ENCODE results near the gene KANSL2.
"Not testable (repeated sequence)": the region's sequence is repeated elsewhere in the genome, so short reads cannot be mapped to it uniquely, and the experiment has no call there.

KANSL2 gene

DNA sequence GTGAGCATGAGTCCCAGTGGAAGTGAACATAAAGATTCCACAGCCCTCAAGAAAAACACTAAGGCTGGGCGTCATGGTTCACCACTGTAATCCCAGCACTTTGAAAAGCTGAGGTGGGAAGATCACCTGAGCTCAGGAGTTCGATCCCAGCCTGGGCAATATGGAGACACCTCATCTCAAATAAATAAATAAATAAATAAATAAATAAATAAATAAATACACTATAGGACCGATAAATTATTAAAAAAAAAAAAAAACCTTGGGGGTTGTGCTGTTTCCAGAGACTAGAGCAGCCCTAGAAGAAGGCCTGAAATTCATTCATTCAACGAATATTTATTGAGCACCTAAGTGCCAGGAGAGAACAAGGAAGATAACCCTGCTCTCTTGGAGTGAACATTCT is 1.5 kb upstream of the KANSL2 start:
- DNase-seq: no peak

DNA sequence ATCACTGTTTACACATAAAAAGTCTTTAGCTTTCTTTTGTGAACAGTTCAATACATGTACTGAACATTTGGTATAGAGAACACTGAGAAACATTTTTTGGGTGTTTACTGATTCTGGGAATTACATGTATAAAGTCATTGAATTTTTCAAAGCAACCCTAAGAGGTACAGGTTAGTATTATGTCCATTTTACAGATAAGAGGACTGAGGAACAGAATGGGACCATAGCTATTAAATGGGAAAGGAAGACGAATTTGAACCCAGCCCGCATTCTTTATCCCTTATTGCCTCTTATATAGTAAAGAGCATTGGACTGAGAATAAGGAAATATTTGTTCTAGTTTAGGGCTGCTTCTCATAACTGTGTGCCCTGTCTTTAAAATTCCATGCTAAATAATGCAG is 889 bp upstream of the KANSL2 start:
- no peak for DNase-seq

DNA sequence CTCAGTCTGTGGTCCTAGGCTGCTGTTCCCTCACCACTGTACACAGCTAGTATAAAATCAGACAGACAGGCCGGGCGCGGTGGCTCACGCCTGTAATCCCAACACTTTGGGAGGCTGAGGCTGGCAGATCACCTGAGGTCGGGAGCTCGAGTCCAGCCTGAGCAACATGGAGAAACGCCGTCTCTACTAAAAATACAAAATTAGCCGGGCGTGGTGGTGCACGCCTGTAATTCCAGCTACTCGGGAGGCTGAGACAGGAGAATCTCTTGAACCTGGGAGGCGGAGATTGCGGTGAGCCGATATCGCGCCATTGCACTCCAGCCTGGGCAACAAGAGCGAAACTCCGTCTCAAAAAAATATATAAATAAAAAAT is 481 bp upstream of the KANSL2 start:
- DNase-seq: not testable (repeated sequence)

DNA sequence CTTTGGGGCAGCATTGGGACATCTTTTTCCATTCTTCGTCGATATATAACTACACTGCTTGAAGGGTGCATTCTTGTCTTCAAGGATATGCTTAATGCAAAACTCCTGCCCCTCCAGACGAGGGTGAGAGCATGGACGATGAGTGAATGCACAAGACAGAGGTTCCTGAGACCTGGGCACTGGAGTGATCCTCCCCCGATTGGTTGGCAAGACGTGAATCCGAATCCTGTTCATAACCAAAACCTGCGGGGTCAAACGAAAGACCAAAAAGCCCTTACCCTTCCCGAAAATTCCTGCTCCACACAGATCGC is 684 bp downstream of the KANSL2 start:
- no peak for DNase-seq

DNA sequence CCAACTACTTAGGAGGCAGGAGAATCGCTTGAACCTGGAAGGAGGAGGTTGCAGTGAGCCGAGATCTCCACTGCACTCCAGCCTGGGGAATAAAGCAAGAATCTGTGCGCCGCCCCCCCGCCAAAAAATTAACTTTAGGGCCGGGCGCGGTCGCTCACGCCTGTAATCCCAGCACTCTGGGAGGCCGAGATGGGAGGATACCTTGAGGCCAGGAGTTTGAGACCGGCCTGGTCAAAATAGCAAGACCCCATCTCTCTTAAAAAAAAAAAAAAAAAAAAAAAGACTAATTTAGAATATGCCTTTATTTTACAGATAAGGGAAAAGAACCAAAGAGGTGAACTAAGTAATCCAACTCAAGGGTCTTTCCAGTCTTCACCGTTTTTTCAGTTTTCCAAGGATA is 1.2 kb downstream of the KANSL2 start:
- no peak for DNase-seq

DNA sequence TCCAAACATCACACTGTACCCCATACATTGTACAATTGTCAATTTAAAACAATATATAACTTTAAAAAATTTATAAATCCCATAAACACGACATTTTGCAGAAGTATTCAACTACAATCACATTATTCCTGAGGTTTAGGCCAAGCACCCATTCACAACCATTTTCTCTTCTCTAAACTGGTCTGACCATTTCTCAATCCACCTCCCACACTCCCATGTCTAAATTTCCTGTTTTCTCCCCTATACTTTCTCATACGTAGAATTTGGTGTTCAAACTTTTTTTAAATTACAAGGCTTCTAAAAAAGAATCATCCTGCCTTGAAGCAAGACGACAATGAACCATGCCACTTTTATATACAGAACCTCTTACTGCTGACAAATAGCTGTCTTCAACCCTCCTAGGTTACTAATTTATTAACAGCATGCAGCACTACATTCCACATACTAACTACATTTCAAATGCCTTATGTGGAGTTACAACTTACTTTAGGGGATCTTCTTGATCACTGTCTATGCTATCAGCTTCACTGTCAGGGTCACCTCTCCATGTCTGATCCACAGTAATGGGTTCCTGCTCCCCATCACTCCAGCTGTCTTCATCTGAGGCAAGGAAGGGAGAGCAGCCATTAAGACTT is 3.4 kb downstream of the KANSL2 start:
- DNase-seq: no peak

DNA sequence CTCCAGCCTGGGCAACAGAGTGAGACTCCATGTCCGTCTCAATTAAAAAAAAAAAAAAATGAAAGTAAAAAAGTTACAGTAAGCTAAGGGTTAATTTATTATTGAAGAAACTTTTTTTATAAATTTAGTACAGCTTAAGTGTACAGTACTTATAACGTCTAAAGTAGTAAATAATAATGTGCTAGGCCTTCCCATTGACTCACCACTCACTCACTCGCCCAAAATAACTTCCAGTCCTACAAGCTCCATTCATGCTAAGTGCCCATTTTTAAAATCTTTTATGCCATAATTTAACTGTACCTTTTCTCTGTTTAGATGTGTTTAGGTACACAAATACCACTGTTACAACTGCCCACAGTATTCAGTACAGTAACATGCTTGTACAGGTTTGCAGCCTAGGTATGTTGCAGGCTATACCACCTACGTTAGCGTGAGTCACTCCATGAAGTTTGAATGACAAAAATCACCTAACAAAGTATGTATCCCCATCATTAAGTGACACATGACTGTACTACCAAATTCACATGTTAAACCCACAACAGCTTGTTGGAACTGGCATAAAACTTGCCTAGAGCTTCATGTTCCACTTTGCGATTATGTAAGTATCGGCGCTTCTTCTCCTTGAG is 10.7 kb downstream of the KANSL2 start:
- no peak for DNase-seq

DNA sequence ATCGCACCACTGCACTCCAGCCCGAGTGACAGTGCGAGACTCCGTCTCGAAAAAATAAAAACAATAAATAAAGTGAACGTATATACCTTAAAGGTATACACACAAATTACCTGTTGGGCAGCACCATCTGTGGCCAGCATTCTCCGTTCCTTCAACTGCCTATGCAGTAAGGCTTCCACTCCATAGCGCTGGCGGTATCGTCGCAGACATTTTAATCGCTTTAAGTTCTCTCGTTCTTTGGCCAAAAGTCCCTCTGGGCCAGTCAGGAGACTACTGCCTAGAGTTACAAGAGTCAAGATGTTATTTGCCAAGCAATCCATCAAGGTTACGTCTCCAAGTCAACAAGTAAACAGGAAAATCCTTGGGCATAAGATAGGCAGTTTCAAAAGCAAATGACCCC is 13.0 kb downstream of the KANSL2 start:
- no peak for DNase-seq

DNA sequence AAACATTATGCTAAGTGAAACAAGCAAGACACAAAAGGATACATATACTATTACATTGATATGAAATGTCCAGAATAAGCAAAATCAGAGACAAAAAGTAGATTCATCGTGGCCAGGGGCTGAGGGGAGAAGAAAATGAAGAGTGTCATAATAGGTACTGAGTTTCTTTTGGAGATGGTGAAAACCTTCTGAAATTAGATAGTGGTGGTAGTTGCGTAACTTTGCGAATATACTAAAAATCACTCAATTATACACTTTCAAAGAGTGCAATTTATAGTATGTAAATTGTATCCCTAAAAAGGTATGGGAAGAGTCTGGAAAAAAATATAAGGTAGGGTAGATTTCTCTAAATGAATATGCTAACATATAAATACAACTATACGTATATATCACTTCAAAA is 22.2 kb downstream of the KANSL2 start:
- DNase-seq: no peak

DNA sequence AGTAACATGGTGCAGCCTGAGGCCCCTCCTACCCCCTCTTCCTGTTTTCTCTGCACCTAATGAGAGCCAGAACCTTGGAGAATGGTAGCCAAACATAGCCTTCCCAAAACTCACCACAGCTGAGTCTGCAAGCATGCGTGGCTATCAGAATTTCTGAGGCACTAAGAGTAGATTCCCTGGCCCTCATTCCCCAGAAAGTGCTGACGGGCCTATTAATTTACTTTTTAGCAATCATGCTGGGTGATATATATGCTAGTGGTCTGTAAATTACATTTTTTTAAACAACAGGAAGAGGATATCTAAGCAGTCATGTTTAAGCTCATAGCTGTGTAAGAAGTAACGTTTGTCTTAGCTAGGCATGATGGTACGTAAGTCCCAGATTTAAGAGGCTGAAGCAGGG is 30.4 kb downstream of the KANSL2 start:
- no peak for DNase-seq

DNA sequence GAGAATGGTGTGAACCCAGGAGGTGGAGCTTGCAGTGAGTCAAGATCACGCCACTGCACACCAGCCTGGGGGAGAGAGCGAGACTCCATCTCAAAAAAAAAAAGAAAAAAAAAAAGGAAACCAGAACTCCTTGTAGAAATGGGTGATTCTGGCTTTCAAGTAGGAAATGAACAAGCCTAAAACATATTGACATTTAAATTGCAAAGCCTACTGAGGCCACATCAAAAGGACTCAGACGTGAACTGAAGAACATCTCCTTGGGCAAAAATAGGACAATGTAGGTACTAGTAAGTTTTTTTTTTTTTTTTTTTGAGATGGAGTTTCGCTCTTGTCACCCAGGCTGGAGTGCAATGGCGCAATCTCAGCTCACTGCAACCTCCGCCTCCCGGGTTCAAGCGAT is 36.7 kb downstream of the KANSL2 start:
- DNase-seq: not testable (repeated sequence)

DNA sequence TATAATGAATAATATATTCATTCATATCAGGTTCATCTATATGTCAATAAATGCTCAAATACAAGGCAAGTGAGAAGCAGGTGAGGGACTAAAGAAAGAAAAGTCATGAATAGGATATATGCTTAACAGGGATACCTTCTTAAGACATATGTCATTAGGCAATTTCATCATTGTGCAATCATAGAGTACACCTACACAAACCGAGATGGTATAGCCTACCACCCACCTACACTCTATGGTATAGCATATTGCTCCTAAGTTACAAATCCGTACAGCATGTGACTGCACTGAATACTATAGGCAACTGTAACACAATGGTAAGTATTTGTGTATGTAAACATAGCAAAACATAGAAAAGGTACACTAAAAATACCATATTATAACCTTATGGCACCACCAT is 39.0 kb downstream of the KANSL2 start:
- no peak for DNase-seq

DNA sequence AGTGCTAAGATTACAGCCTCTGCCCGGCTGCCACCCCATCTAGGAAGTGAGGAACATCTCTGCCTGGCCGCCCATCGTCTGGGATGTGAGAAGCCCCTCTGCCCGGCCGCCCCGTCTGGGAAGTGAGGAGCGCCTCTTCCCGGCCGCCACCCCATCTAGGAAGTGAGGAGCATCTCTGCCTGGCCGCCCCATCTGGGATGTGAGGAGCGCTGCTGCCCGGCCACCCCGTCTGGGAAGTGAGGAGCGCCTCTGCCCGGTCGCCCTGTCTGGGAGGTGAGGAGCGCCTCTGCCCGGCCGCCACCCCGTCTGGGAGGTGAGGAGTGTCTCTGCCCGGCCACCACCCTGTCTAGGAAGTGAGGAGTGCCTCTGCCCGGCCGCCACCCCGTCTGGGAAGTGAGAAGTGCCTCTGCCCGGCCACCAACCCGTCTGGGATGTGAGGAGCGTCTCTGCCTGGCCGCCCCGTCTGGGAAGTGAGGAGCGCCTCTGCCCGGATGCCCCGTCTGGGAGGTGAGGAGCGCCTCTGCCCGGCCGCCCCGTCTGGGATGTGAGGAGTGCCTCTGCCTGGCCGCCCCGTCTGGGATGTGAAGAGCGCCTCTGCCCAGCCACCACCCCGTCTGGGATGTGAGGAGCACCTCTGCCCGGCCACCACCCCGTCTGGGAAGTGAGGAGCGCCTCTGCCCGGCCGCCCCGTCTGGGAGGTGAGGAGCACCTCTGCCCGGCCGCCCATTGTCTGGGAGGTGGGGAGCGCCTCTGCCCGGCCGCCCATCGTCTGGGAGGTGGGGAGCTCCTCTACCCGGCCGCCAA is 40.1 kb downstream of the KANSL2 start:
- not testable (repeated sequence) for DNase-seq

DNA sequence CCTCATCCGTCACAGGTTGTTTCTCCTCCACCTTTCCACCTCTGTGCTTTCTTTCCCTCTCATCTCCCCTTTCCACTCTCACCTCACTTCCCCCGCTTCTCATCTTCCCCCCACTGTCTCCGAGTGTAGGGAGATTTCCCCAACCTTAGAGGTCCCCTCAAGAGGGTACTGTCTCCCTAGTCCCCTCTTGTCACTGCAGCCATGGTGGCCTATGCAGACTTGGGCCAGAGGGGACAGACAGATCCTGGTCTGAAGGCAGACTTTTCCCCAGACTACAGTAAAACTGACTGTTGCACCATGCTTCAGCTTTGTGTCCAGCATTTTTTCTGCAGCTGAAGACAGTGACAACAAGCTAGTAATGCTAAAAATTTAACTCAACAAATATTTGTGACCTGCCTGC is 41.2 kb downstream of the KANSL2 start:
- no peak for DNase-seq

DNA sequence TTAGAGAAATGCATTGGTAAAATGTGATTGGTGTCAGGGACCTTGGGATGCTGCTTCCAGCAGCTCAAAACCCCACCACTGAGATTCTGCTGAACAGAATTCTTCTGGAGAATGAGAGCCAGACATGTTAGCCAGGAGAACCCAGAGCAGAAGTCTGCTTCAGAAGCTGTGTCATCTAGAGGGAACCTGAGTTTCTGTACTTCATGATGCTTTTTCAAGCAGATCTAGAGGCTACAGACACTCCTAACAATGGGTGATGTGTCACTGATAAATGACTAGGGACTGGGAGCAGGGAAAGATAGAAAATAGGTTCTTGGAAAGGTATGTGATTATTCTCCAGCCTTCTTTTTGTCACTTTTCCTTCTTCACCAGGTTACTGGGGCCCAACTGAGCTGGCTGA is 41.6 kb downstream of the KANSL2 start:
- no peak for DNase-seq

DNA sequence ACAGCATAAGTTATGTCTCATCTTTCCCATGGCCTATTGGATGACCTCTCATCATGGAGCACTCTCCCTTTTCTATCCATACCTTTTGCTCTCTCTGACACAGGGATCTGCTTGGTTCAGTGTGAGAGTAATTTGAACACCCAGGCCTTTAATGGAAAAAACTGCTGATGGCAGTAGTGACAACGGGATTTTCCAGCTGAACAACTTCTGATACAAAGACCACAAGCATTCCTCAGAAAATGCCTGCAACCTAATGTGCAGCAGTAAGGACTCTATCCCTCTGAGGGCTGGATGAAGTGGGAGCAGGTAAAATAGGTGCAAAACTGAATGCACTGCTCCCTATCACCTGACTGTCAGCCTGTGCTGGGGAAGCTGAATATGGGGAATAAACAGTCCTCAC is 51.0 kb downstream of the KANSL2 start:
- no peak for DNase-seq

DNA sequence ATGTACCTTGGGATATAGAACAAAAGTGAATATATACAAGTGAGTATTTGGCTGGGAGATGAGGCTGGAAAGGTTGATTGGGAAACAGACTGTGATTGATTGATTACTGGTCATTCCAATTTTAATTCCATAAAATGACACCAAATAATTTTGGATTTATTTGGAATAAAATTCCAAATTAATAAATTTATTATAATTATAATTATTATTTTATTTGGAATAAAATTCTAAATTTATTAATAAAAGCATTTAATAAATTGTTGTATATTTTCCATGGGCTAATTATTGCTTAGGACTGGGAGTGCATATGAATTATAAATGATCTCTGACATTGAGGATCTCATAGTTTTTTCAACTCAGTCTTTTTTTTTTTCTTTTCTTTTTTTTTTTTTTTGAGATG is 51.7 kb downstream of the KANSL2 start:
- no peak for DNase-seq

DNA sequence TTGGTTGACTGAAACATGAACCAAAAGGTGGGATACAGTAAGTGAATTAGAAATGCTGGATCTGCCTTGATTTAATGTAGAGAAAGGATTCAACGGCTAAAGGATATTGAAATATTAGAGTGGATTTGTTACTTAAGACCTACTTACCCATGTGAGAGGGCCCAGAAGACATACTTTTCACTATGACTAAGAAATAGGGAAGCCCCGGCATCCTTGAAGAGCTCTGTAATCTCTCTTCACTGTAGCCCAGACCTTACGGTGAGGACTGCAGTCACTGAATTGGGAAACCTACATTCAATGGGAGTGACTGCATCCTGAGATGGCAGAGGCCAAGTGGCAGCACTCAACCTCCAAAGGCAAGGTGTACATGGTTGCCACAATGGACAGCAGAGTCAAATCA is 52.5 kb downstream of the KANSL2 start:
- no peak for DNase-seq

DNA sequence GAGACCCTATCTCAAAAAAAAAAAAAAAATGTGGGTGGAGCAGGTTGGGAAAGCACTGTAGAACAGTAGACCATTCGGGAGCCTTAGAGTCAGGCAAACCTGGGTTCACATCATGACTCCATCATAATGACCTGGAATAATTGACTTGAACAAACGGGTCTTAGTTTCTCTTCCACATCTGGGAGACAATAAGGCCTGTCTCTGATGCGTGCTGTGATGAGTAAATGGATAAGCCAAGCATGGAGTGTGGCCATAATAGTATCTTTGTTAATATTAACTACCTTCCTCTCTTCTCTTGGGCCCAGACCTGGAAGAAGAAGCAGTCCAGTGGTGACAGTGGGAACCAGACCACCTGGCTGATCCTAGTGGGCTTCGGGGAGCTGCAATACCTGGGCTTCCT is 54.5 kb downstream of the KANSL2 start:
- no peak for DNase-seq

DNA sequence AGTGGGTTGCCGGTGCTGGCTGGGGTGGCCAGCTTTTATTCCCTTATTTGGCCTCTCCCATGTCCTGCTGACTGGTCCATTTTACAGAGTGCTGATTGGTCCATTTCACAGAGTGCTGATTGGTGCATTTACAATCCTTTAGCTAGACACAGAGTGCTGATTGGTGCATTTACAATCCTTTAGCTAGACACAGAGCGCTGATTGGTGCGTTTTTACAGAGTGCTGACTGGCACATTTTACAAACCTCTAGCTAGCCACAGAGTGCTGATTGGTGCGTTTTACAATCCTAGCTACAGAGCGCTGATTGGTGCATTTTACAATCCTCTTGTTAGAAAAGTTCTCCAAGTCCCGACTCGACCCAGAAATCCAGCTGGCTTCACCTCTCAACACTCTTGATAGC is 59.0 kb downstream of the KANSL2 start:
- not testable (repeated sequence) for DNase-seq

DNA sequence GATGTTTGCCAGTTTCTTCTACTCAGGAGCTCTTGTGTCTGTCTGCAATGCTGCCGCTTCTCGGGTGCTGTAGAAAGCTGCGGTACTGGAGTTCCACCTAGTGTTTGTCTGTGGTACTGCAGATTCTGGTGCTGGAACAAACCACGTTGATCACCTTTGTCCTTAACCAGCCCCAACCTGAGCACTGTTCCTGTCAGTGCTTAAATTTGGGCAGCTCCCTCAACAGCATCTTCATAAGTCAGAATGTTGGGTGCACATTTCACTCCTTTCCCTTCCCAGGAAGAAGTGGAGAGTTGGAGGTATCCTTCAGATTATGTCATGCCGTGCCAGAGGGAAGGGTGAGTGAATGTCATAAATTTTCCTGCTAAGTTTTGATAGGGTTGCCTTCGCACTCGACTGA is 63.5 kb downstream of the KANSL2 start:
- peak; percentile 84 for DNase-seq

DNA sequence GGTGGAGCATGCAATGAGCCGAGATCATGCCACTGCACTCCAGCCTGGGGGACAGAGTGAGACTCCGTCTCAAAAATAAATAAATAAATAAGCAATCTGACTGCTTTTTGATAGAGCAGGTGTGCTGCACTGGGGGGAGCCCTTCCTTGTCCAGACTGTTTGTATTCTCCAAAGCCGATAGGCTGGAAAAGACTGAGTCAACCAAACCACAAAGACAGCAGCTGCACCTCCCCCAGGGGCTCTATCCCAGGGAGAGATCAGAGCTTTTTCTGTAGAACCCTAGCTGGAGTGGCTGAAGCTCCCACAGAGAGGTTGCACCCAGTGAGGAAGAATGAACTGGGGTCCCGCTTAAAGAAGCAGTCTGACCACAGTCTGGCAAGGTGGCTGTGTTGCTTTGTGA is 66.4 kb downstream of the KANSL2 start:
- DNase-seq: no peak

DNA sequence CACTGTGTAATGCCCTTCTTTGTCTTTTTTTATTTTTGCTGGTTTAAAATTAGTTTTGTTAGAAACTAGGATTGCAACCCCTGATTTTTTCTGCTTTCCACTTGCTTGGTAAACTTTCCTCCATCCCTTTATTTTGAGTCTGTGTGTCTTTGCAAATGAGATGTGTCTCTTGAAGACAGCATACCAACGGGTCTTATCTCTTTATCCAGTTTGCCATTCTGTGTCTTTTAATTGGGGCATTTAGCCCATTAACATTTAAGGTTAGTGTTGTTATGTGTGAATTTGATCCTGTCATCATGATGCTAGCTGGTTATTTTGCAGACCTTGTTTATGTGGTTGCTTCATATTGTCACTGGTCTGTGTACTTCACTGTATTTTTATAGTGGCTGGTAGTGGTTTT is 68.7 kb downstream of the KANSL2 start:
- no peak for DNase-seq

Data from activated CD4-positive, alpha-beta T cell treated with anti-CD3 and anti-CD28 coated beads for 48 hours (primary cell).